ENCODE data around the gene NDUFS8.

Gene NDUFS8

GRCh38 chr11:68052137-68052873, 21.8 kb downstream of the NDUFS8 start:
- DNase-seq: no peak

GRCh38 chr11:68053117-68053516, 22.6 kb downstream of the NDUFS8 start:
- DNase-seq: no peak

GRCh38 chr11:68053981-68054812, 23.7 kb downstream of the NDUFS8 start:
- DNase-seq: no peak

- DNase-seq: no peak
Observed at GRCh38 chr11:68056317-68057285, 26.1 kb downstream of the NDUFS8 start.

GRCh38 chr11:68057807-68058206, 27.3 kb downstream of the NDUFS8 start:
- DNase-seq: no peak

- DNase-seq: no peak
Observed at GRCh38 chr11:68061508-68061907, 31.0 kb downstream of the NDUFS8 start.

GRCh38 chr11:68064926-68065325, 34.4 kb downstream of the NDUFS8 start:
- no peak for DNase-seq

- no peak for DNase-seq
Observed at GRCh38 chr11:68065841-68066240, 35.4 kb downstream of the NDUFS8 start.

GRCh38 chr11:68066742-68067141, 36.3 kb downstream of the NDUFS8 start:
- DNase-seq: no peak

GRCh38 chr11:68067991-68068390, 37.5 kb downstream of the NDUFS8 start:
- DNase-seq: no peak

GRCh38 chr11:68071281-68072048, 41.0 kb downstream of the NDUFS8 start:
- no peak for DNase-seq

- DNase-seq: no peak
Observed at GRCh38 chr11:68074584-68075352, 44.3 kb downstream of the NDUFS8 start.

- DNase-seq: peak; percentile 35
Observed at GRCh38 chr11:68076371-68077042, 46.0 kb downstream of the NDUFS8 start.

GRCh38 chr11:68077617-68078582, 47.4 kb downstream of the NDUFS8 start:
- DNase-seq: no peak

GRCh38 chr11:68080860-68081259, 50.4 kb downstream of the NDUFS8 start:
- no peak for DNase-seq

GRCh38 chr11:68081691-68082090, 51.2 kb downstream of the NDUFS8 start:
- DNase-seq: no peak

GRCh38 chr11:68082481-68082880, 52.0 kb downstream of the NDUFS8 start:
- DNase-seq: no peak

- no peak for DNase-seq
Observed at GRCh38 chr11:68083517-68083916, 53.0 kb downstream of the NDUFS8 start.

All from hematopoietic multipotent progenitor cell treated with erythropoietin and hydrocortisone succinate and interleukin-3 and kit ligand, for 8 days (in vitro differentiated cells).